ENCODE data around the gene AACS.

DNA sequence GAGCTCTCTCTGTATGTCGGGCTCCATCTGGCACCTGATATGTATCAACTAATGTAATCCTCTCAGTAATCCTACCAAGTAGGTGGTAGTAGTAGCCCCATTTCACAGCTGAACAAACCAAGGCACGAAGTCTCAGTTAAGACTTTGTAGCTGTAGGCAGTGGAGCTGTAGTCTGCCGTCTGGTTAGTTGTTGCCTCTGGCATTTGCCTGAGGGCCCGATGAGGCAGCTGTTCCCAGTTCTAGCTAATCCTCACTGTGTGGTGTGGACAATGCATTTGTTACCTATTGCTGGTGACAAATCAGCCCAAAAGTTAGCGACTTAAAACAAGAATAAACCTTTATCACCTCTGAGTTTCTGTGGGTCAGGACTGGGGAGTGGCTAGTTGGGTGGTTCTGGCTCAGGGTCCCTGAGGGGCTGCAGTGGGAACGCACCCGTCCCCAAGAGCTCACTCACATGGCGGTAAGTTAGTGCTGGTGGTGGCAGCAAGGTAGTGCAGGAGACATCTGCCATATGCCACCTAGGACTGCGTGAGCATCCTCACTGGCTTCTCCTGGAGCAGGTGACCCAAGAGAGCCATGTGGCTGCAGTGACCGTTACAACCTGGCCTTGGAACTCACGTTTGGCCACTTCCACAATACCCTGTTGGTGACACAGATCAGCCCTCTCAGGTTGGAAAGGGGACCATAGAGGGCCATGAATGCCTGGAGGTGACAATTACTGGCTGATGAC lies 5.6 kb downstream of the AACS start:
- no peak for TF ChIP-seq EZH2 (IDR thresholded peaks at IDR 0.05; ENCODE audit: borderline replicate concordance, low read depth, low read length, poor library complexity, severe bottlenecking)
- TF ChIP-seq, protein P1, sequence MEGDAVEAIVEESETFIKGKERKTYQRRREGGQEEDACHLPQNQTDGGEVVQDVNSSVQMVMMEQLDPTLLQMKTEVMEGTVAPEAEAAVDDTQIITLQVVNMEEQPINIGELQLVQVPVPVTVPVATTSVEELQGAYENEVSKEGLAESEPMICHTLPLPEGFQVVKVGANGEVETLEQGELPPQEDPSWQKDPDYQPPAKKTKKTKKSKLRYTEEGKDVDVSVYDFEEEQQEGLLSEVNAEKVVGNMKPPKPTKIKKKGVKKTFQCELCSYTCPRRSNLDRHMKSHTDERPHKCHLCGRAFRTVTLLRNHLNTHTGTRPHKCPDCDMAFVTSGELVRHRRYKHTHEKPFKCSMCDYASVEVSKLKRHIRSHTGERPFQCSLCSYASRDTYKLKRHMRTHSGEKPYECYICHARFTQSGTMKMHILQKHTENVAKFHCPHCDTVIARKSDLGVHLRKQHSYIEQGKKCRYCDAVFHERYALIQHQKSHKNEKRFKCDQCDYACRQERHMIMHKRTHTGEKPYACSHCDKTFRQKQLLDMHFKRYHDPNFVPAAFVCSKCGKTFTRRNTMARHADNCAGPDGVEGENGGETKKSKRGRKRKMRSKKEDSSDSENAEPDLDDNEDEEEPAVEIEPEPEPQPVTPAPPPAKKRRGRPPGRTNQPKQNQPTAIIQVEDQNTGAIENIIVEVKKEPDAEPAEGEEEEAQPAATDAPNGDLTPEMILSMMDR (conservative IDR thresholded peaks at IDR 0.05; ENCODE audit: low read depth, low read length) = no peak
